Testis (tissue), 3 donors: ENCODE data around the gene INTS3. TPM values are rescaled to one million over a fixed set of nuclear protein-coding genes. Genes with fewer than 3 reads are reported as not detected.
"Not testable (repeated sequence)": the region's sequence is repeated elsewhere in the genome, so short reads cannot be mapped to it uniquely, and the experiment has no call there.

ENCODE experiments used
- DNase-seq: peaks from one replicate; pipeline ENCODE4 v3.0.0-alpha.2; 2019
- H3K27ac ChIP-seq, 2 donors: fragments of 200-600 bp; sonication (generic); one replicate each; pipeline ENCODE4 v1.5.1; 2019
- H3K27me3 ChIP-seq: fragments of 200-600 bp; sonication (generic); one replicate; pipeline ENCODE4 v1.5.1; 2019
- H3K36me3 ChIP-seq: fragments of 200-600 bp; sonication (generic); one replicate; pipeline ENCODE4 v1.5.1; 2017; ENCODE audit warnings: low read depth; ENCODE audit errors: missing control alignments
- H3K4me1 ChIP-seq: fragments of 200-600 bp; sonication (generic); one replicate; pipeline ENCODE4 v1.5.1; 2019
- H3K4me3 ChIP-seq, 2 donors: fragments of 200-600 bp; sonication (generic); one replicate each; pipeline ENCODE4 v1.5.1; 2017 to 2019
- H3K9me3 ChIP-seq: fragments of 200-600 bp; sonication (generic); one replicate; pipeline ENCODE4 v1.5.1; 2017
- CTCF ChIP-seq, 3 experiments: fragments of 450-650 bp in 2 of 3; fragments of 200-600 bp in 1 of 3; sonication (generic) in 1 of 3; IDR thresholded peaks; one replicate each; pipeline ENCODE4 v1.5.1; 2016 to 2019; ENCODE audit warnings: antibody characterized with exemption in 3 of 3, mild to moderate bottlenecking in 2 of 3, moderate library complexity in 1 of 3
- POLR2A ChIP-seq: fragments of 450-650 bp; IDR thresholded peaks from one replicate; pipeline ENCODE4 v1.6.1; 2017; ENCODE audit warnings: antibody characterized with exemption, mild to moderate bottlenecking, moderate library complexity
- WGBS, 2 donors: methylation state at CpG; one replicate each; pipeline ENCODE4 v1.1.5; 2018; 5-methylcytosine and 5-hydroxymethylcytosine counted together
- intact Hi-C: fragments of 100-400 bp; cut with DNase I; formaldehyde crosslinking; loops from one replicate; pipeline ENCODE4 v1.15.1; 2023; ENCODE audit warnings: low total_unique reads
- polyA plus RNA-seq: library from polyadenylated mRNA; stranded (reverse); fragments of 350-450 nt; fragmentation: Illumina TruSeq; extraction: RNeasy Lipid Tissue Mini Kit (QIAGEN cat#74804); gene quantifications from one replicate; pipeline ENCODE4 v1.2.3, GENCODE V29; 2014; ENCODE audit warnings: low read depth, low replicate concordance; ENCODE audit not compliant: insufficient read depth
- total RNA-seq, 2 donors: library from RNA; depleted of rRNA; stranded (reverse); fragments of >200 nt; gene quantifications; one replicate each; pipeline ENCODE4 v1.2.3, GENCODE V29; 2016

The INTS3 gene
- total and polyA plus RNA-seq, 3 donors from 2014 or later, result 66.1 to 121 (median 113) TPM

GRCh38 chr1:153723687-153724086 lies 4.2 kb upstream of the INTS3 start:
- no peak for DNase-seq
- Histone ChIP-seq H3K27ac (no peak overlapping the region), H3K27me3 (no peaks in the 10 kb centered on the region), H3K4me3 (no peak overlapping the region), H3K9me3 (no peaks in the 10 kb centered on the region), H3K36me3 (no peaks in the 10 kb centered on the region), H3K4me1 (peaks cover 4% of the 10 kb centered on the region)
- WGBS, 2 donors, result 94% methylated on average over 3 of the region's 3 CpGs
- intact Hi-C loops, result no loop called here
- TF ChIP-seq CTCF (IDR thresholded peaks at IDR 0.05) (no peak), POLR2A (no peak)

GRCh38 chr1:153724634-153725033 lies 3.2 kb upstream of the INTS3 start:
- H3K4me3 ChIP-seq, H3K36me3 ChIP-seq, H3K9me3 ChIP-seq, DNase-seq, intact Hi-C loops, H3K27me3 ChIP-seq, H3K27ac ChIP-seq: not testable (repeated sequence)
- 82 to 87% methylated on average over 4 of the region's 4 CpGs for WGBS, 2 donors
- peaks cover 10% of the 10 kb centered on the region for H3K4me1 ChIP-seq

- intact Hi-C loops, result no loop called here
- Histone ChIP-seq H3K9me3 (no peaks in the 10 kb centered on the region), H3K36me3 (no peaks in the 10 kb centered on the region), H3K4me3 (peak overlapping the region; percentile 74 to 79), H3K27ac (peak overlapping the region; percentile 86 to 98), H3K4me1 (peaks cover 23% of the 10 kb centered on the region), H3K27me3 (no peaks in the 10 kb centered on the region)
- 0 to 1% methylated on average over 19 of the region's 19 CpGs for WGBS, 2 donors
- TF ChIP-seq CTCF (IDR thresholded peaks at IDR 0.05) (no peak), POLR2A (no peak)
- peak; percentile 30 for DNase-seq
Observed at GRCh38 chr1:153728305-153729066, 636 bp downstream of the INTS3 start.

- 63 to 64% methylated on average over 5 of the region's 5 CpGs for WGBS, 2 donors
- no peaks in the 10 kb centered on the region for H3K9me3 ChIP-seq
- intact Hi-C loops, result no loop called here
- H3K27ac ChIP-seq, result peak overlapping the region; percentile 0 to 59
- TF ChIP-seq POLR2A, result no peak
- TF ChIP-seq CTCF (IDR thresholded peaks at IDR 0.05), result no peak
- no peaks in the 10 kb centered on the region for H3K27me3 ChIP-seq
- peaks cover 23% of the 10 kb centered on the region for H3K4me1 ChIP-seq
- no peak for DNase-seq
- no peak overlapping the region for H3K4me3 ChIP-seq
- no peaks in the 10 kb centered on the region for H3K36me3 ChIP-seq
Observed at GRCh38 chr1:153730468-153730988, 2.7 kb downstream of the INTS3 start.

GRCh38 chr1:153733970-153734369 lies 6.1 kb downstream of the INTS3 start:
- intact Hi-C loops, result no loop called here
- no peak overlapping the region for H3K27ac ChIP-seq
- peaks cover 17% of the 10 kb centered on the region for H3K4me1 ChIP-seq
- H3K9me3 ChIP-seq, result no peaks in the 10 kb centered on the region
- H3K27me3 ChIP-seq, result no peaks in the 10 kb centered on the region
- TF ChIP-seq CTCF (IDR thresholded peaks at IDR 0.05) (no peak), POLR2A (no peak)
- WGBS, 2 donors, result 67 to 80% methylated on average over 1 of the region's 1 CpG
- H3K36me3 ChIP-seq, result no peaks in the 10 kb centered on the region
- DNase-seq, result no peak
- no peak overlapping the region for H3K4me3 ChIP-seq
